Cerebellar cortex (tissue), 1 donor: Measurements from ENCODE around the gene FBXW12.

Source experiments
- DNase-seq: peaks from one replicate; pipeline ENCODE4 v3.0.0-alpha.2; 2015; ENCODE audit warnings: low spot score

Gene FBXW12

DNA sequence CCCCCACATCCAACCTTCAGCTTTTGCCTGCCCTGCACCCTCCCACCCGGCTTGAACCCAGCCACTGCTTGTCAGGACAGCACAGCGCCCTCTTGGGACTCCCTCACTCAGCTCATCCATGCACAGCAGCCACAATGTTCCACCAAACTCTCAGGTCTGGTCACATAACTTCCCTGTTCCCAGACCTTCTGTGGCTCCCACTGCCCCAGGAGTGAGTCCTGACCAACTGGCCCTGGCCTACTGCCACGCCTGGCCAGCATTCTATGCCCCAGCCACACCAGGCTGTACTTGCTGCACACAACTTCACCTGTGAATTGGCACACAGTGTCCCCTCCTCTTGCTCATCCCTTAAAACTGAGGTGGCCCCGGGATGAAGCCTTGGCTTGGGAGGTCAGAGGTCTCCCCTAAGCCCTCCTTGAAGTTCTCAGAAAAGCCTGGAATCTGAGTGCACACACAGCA lies 36.8 kb downstream of the FBXW12 start:
- no peak for DNase-seq

- no peak for DNase-seq
Measured at GRCh38 chr3:48409291-48410201, 37.5 kb downstream of the FBXW12 start.

DNA sequence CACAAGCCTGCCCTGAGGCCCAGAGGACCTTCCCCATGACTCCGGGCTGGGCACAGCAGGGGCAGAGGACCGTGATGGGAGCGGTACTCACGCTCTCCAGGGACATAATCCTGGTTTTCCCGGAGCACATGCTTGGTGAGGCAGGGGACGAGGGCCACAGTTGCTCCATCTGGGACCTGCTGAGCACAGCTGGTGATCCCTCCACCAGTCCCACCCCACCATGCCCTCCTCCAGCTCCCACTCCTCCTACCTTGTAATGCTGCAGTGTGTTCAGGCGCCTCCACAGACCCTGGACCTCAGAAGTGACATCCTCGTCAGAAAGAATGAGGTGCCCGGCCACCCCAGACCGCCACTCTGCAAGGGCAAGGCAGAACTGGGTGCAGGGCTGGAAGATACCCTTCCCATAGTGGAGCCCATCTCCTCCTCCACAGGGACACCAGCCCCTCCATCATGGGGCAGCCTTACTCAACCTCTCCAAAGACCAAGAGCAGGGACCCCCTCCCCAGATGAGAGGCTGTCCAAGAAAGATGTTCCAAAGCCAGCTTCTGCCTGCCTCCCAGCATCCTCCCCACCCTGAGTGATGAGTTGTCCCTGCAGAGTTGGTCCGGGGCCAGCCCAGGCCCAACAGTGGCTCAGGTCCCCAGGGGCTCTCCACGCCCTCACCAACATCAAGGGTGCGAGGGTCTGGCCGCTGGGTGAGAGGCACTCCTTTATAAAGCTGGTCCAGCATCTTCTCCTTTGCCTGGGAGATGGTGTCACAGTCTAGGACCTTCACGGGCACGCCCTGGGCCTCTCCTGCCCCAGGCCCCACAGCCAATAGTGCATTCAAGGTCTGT lies 38.4 kb downstream of the FBXW12 start:
- no peak for DNase-seq

- no peak for DNase-seq
Measured at GRCh38 chr3:48411041-48411588, 39.1 kb downstream of the FBXW12 start.

DNA sequence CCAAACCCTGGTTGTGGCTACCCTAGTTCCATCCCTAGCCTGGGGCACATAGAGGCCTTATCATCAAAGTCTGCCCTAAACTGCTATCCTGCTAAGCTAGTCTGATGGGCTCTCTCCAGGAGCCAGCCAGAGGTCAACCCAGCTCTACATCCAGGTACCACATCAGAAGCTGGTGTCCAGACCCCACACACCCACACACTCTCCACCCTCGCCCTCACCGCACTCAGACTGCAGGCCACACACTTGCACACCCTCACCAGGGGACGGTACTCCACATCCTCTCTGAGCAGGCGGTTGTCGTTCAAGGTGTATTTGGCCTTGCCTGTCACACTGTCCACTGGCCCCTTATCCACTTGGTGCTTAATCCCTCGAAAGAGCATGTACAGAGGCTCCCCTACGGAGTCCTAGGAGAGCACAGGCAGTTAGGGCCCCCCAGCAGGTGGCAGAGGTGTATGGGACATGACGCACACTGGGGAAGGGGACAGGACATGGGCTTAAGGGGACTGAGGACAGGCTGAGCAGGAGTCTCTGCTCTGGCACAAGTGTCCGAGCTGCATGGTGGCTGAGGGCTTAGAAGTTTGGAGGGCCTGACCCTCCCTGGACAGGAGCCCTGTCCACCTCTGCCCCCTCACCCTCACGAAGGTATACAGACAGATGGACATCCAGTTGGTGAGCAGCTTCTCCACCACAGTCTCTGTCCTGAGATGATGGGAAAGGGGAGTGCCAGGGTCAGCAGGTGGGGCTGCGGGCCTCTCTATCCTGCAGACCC lies 39.8 kb downstream of the FBXW12 start:
- DNase-seq = no peak

DNA sequence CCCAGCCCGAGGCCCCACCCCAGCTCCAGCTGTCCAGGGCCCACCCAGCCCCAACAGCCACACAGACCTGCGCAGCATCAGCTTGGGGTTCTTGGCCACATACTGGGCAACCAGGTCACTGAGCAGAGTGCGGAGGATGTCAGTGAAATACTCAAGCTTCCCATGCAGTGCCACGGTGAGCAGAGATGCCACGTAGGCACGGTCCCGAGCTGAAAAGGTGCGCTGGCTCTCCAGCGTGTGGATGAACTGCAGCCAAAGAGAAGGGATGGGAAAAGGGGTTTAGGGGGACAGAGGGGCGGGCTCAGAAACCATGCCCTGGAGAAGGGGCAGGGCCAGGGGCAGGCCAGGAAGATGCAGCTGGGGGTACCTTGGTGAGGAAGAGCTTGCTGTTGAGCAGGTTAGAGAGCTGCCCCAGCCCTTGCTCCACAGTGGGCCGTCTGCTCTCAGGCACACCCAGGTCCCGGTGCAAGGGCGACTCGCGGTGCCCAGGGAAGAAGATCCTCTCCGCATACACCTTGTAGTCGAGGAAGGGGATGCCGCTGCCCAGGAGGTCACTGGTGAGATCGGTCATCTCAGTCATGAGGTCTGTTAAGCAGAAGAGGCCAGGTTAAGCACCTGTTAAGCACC lies 40.5 kb downstream of the FBXW12 start:
- DNase-seq = no peak

- no peak for DNase-seq
Measured at GRCh38 chr3:48413086-48413485, 41.1 kb downstream of the FBXW12 start.

GRCh38 chr3:48413611-48414010 lies 41.6 kb downstream of the FBXW12 start:
- no peak for DNase-seq

GRCh38 chr3:48414376-48415250 lies 42.6 kb downstream of the FBXW12 start:
- no peak for DNase-seq

GRCh38 chr3:48415251-48415953 lies 43.4 kb downstream of the FBXW12 start:
- DNase-seq = no peak

GRCh38 chr3:48416091-48416505 lies 44.1 kb downstream of the FBXW12 start:
- no peak for DNase-seq

DNA sequence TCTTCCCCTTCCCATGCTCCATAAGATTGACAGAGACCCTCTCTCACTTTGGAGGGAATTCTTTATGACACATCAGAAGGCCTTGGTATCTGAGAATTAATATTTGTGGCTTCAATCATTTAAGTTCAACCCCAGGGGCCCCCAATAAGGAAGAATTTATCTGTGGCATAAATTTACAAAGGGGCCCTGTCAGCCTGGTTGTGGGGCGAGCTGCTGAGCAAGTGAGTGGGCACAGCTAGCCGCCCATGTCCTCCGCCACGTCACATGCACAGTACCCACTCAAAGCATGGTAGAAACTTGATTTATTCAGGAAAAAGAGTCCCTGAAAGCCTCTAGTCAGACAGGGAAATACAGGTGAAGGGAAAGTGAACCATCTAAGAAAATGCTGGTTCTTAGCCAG lies 44.5 kb downstream of the FBXW12 start:
- no peak for DNase-seq

- no peak for DNase-seq
Measured at GRCh38 chr3:48417529-48418108, 45.6 kb downstream of the FBXW12 start.

DNA sequence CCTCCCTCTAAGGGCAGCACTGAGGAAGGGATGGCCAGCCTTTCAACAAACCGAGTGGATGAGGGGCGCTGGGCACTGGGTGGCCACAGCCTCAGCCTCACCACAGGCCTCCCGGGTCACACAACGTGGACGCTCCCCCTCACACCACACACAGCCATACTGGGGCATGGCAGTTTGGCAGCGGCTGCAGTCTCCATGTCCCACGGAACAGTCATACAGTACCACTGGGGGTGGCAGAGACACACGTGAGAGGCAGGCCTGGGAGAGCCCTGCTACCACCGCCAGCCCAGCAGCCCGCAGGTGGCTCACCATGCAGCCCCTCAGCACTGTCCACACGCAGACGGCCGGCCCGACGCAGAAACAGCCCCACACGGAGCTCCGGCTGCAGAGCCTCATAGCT lies 46.1 kb downstream of the FBXW12 start:
- DNase-seq = no peak

GRCh38 chr3:48418651-48419050 lies 46.6 kb downstream of the FBXW12 start:
- no peak for DNase-seq

GRCh38 chr3:48419149-48419548 lies 47.1 kb downstream of the FBXW12 start:
- no peak for DNase-seq

GRCh38 chr3:48419597-48419996 lies 47.6 kb downstream of the FBXW12 start:
- DNase-seq = no peak

DNA sequence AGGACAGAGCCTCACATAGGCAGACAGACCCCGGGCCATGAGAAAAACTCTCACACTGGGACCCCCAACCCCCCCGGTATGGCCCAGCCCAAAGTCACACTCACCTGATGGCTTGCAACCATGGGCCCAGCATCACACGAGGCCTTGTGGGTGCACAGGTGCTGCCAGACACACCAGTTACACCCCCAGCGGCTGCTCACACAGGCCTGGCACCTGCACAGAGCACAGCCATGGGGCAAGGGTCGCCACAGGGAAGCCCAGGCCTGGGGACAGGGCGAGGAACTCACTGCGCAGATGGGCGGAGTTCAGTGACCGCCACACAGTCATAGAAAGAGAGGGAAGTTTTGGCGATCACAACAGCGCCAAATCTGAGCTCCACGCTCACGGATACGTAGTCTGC lies 48.5 kb downstream of the FBXW12 start:
- DNase-seq = no peak

DNA sequence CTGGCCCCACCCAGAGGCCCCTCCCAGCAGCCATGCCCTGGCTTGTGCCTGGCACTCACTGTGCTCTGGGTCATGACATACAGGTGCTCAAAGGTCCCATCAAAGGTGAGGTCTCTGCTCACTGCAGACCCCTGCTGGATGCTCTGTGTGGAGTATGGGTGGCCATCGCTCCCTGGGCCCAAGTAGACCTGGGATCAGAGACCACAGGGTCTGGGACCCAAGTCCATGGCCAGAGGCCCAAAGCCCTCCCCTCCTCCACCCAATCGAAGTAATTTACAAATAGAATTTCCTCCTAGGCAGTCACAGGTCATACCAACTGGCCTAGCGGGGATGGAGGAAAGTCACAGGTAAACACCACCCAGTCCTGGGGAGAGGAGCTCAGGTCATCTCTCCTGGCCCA lies 50.3 kb downstream of the FBXW12 start:
- no peak for DNase-seq
